Loucy (cell line): Measurements from ENCODE around the gene ZC2HC1B.

Experiments used
- CTCF ChIP-seq: fragments of 200-600 bp; sonication (generic); conservative IDR thresholded peaks from 2 replicates; pipeline ENCODE4 v1.5.1; 2014; ENCODE audit warnings: mild to moderate bottlenecking, antibody characterized with exemption, low read length
- EZH2phosphoT487 ChIP-seq: fragments of 200-600 bp; IDR thresholded peaks from 2 replicates; pipeline ENCODE4 v1.6.1; 2018; ENCODE audit warnings: antibody characterized with exemption, mild to moderate bottlenecking, moderate library complexity, borderline replicate concordance

- TF ChIP-seq CTCF = no peak
- no peak for TF ChIP-seq EZH2phosphoT487
Observed at GRCh38 chr6:143900358-143900757, 36.1 kb downstream of the ZC2HC1B start.
